Measurements from ENCODE around the gene SLC25A41.

SLC25A41 gene

DNA sequence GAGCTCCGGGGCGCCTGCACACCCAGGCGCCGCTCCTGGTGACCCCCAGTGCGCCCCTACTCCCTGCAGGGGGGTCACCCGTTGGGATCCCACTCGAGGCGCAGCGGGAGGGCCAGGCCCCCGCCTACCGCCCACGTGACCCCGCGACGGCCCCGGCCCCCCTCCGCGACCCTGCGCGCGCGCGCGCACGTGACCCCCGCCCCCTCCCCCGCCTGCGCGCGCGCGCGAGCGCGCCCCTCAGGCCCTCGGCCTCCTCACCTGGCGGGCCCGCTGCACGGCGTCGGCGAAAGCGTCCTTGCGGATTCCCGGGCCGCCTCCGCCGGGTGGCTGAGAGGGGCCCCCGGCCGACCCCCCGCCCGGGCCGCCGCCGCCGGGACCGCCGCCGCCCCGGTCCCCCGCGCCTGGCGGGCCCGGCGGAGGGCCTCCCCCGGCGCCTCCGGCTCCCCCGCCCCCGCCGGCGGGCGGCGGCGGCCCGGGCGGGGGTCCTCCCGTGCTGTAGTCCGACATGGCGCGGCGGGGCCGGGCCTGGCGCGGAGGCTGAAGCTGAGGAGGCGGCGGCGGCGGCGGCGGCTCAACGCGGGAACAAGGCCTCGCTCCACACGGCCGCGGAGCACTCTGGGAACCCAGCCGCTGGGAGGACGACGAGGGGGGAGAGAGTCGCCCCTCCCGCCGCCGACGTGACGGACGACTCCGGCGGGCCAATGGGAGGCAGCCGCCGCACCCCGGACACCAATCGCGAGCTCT is 9.2 kb downstream of the SLC25A41 start, which contains the start of gene KHSRP:
Gene KHSRP (minus strand): TSS at position 617 of the 744 bp plus-strand sequence. CDS start 110 bp downstream, at position 507.
- Histone ChIP-seq H3K14ac (ENCODE audit: low read length in 2 of 2) (peak within 1 kb of the TSS in 1 of 2 experiments; percentile 45), H3K4me1 (ENCODE audit: control insufficient read depth, insufficient read depth, low read depth, low read length) (peaks cover 21% of the 10 kb centered on the region), H2BK5ac (ENCODE audit: low read depth, low read length, poor library complexity, severe bottlenecking) (no peak within 1 kb of the TSS), H2BK12ac (ENCODE audit: low read length in 2 of 2) (no peak within 1 kb of the TSS), H3K27ac (ENCODE audit: low read length, poor library complexity, severe bottlenecking) (peak within 1 kb of the TSS; percentile 62), H2BK15ac (ENCODE audit: low read depth, poor library complexity, severe bottlenecking) (peak within 1 kb of the TSS; percentile 70), H2AK5ac (ENCODE audit: low read length, severe bottlenecking) (peak within 1 kb of the TSS; percentile 85), H3K23ac (ENCODE audit: low read length in 2 of 2) (peak within 1 kb of the TSS in 1 of 2 experiments; percentile 36), H3K27me3 (ENCODE audit: control insufficient read depth in 1 of 2, insufficient read depth in 1 of 2, low read length in 2 of 2) (peaks cover 2% of the 10 kb centered on the region in 2 experiments), H2AFZ (ENCODE audit: low read depth, low read length) (peak within 1 kb of the TSS; percentile 48), H3K4ac (ENCODE audit: low read depth in 1 of 2, low read length in 2 of 2) (peak within 1 kb of the TSS; percentile 13 to 64), H3K9me3 (ENCODE audit: control insufficient read depth, low read length) (no peaks in the 10 kb centered on the region), H3K79me1 (replicated peaks; ENCODE audit: low read length, poor library complexity, severe bottlenecking) (peaks cover 5% of the 10 kb centered on the region), H3K4me2 (ENCODE audit: low read length, poor library complexity, severe bottlenecking) (peak within 1 kb of the TSS; percentile 75), H3K36me3 (ENCODE audit: control insufficient read depth in 1 of 2, insufficient read depth in 2 of 2, low read depth in 1 of 2, low read length in 2 of 2) (peaks cover 28 to 29% of the 10 kb centered on the region in 2 experiments), H3K4me3 (ENCODE audit: insufficient read depth in 1 of 2, low read depth in 1 of 2, low read length in 2 of 2) (peak within 1 kb of the TSS; percentile 83 to 95), H4K8ac (ENCODE audit: low read length) (peak within 1 kb of the TSS; percentile 99), H3K9ac (ENCODE audit: low read length) (peak within 1 kb of the TSS; percentile 96), H2BK120ac (ENCODE audit: low read depth, low read length) (peak within 1 kb of the TSS; percentile 78), H3K18ac (ENCODE audit: low read depth in 1 of 2, low read length in 2 of 2) (peak within 1 kb of the TSS; percentile 74 to 92), H4K91ac (ENCODE audit: low read length) (peak within 1 kb of the TSS; percentile 93)
- WGBS, result under 1% methylated on average over 34 of the region's 114 CpGs
- DNase-seq, result peak; percentile 9

DNA sequence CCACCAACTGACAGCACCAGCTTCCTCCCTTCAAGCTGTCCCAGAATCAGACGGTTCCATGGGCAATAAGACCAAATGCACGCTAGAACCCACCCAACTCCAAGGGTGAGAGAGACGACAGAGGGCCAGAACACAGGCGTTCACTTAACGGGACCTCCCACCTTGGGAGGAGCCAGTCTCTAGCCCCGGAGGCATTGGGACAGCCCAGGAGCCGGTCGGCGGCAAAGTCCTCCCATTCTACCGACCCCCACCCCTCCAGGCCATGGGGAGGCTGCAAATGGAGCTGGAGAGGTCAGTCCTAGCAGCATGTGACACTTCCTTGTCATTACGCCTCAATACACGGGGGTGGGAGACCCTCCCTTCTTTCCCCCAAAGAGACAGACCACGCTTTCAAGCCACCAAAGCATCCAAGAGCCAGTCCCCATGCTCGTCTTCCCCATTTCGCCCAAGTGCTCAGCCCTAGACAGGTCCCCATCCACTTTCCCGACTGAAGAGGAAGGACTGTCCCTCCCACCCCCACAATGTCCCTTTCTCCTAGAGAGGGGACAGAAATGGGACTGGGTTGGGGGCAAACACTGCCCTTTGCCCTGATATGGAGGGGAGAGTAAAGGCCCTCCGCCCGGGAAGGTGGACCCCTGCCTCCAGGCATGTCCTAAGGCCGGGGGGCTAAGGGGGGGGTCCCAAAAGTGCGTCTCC is 9.9 kb downstream of the SLC25A41 start:
- no peak overlapping the region for H2AFZ ChIP-seq (ENCODE audit: low read depth, low read length)
- no peak overlapping the region for H2BK15ac ChIP-seq (ENCODE audit: low read depth, poor library complexity, severe bottlenecking)
- 1% methylated on average over 16 of the region's 20 CpGs for WGBS
- H2BK12ac ChIP-seq (ENCODE audit: low read length in 2 of 2), result no peak overlapping the region
- H2BK5ac ChIP-seq (ENCODE audit: low read depth, low read length, poor library complexity, severe bottlenecking), result no peak overlapping the region
- peak overlapping the region; percentile 75 for H3K4me2 ChIP-seq (ENCODE audit: low read length, poor library complexity, severe bottlenecking)
- peak; percentile 83 for DNase-seq
- H3K4ac ChIP-seq (ENCODE audit: low read depth in 1 of 2, low read length in 2 of 2), result peak overlapping the region; percentile 13 to 54
- H3K4me3 ChIP-seq (ENCODE audit: insufficient read depth in 1 of 2, low read depth in 1 of 2, low read length in 2 of 2), result peak overlapping the region; percentile 83 to 95
- H3K4me1 ChIP-seq (ENCODE audit: control insufficient read depth, insufficient read depth, low read depth, low read length), result peaks cover 21% of the 10 kb centered on the region
- H4K91ac ChIP-seq (ENCODE audit: low read length), result no peak overlapping the region
- H3K18ac ChIP-seq (ENCODE audit: low read depth in 1 of 2, low read length in 2 of 2), result peak overlapping the region; percentile 49 to 74
- peak overlapping the region; percentile 55 for H3K27ac ChIP-seq (ENCODE audit: low read length, poor library complexity, severe bottlenecking)
- peaks cover 7% of the 10 kb centered on the region for H3K79me1 ChIP-seq (replicated peaks; ENCODE audit: low read length, poor library complexity, severe bottlenecking)
- no peak overlapping the region for H2AK5ac ChIP-seq (ENCODE audit: low read length, severe bottlenecking)
- peak overlapping the region in 1 of 2 experiments; percentile 36 for H3K23ac ChIP-seq (ENCODE audit: low read length in 2 of 2)
- H3K9me3 ChIP-seq (ENCODE audit: control insufficient read depth, low read length), result no peaks in the 10 kb centered on the region
- H3K9ac ChIP-seq (ENCODE audit: low read length), result peak overlapping the region; percentile 96
- H3K36me3 ChIP-seq (ENCODE audit: control insufficient read depth in 1 of 2, insufficient read depth in 2 of 2, low read depth in 1 of 2, low read length in 2 of 2), result peaks cover 36% of the 10 kb centered on the region in 2 experiments
- H3K14ac ChIP-seq (ENCODE audit: low read length in 2 of 2), result peak overlapping the region in 1 of 2 experiments; percentile 45
- no peak overlapping the region for H4K8ac ChIP-seq (ENCODE audit: low read length)
- H2BK120ac ChIP-seq (ENCODE audit: low read depth, low read length), result no peak overlapping the region
- no peaks in the 10 kb centered on the region for H3K27me3 ChIP-seq (ENCODE audit: control insufficient read depth in 1 of 2, insufficient read depth in 1 of 2, low read length in 2 of 2)

DNA sequence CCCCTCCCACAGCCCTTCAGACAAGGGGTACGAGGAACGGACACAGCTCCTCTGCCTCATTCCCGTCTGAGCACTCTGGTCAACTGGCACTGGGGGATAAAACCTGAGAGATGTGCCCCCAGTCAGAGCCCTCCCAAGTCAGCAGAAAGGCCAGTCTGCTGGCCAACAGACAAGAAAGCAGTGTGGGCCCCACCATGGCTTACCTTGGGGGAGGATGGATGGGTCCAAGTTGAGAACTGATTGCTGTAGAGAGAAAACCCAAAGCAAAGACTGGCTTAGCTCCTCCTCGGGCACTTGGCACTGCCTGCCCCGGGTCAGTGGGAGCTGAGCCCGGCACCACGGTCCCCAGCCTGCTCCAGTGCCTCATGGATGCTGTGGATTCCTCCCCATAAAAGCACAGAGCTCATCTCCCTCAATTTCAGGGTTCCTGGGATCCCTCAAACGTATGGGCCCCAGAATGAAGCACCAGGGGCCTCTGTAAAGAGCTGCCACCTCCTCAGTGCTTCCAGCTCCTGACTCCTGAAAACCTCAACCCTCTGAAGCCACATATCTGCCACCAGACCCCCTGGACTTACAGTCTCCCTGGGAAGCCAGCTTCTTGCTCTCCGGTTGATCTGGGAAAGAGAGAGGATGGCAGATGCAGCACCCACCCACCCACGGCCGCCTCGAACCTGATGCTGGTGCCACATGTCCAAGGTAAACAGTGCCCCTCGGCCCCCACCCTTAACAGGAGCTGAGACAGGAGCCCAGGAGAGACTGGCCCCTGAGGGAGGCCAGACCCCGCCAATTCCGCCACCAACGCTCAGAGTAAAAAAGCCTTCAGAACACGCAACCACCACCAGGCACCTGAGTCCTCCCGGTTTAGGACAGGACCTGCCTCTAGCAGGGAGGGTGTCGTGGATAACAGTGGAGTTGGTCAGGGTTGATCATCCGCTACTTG is 12.2 kb downstream of the SLC25A41 start:
- no peak for DNase-seq
- H2AK5ac ChIP-seq (ENCODE audit: low read length, severe bottlenecking), result no peak overlapping the region
- H3K79me1 ChIP-seq (replicated peaks; ENCODE audit: low read length, poor library complexity, severe bottlenecking), result peaks cover 24% of the 10 kb centered on the region
- no peak overlapping the region for H2AFZ ChIP-seq (ENCODE audit: low read depth, low read length)
- no peak overlapping the region for H2BK120ac ChIP-seq (ENCODE audit: low read depth, low read length)
- peak overlapping the region; percentile 96 for H3K9ac ChIP-seq (ENCODE audit: low read length)
- WGBS, result 94% methylated on average over 20 of the region's 20 CpGs
- no peak overlapping the region for H3K4me2 ChIP-seq (ENCODE audit: low read length, poor library complexity, severe bottlenecking)
- no peak overlapping the region for H2BK5ac ChIP-seq (ENCODE audit: low read depth, low read length, poor library complexity, severe bottlenecking)
- H3K27ac ChIP-seq (ENCODE audit: low read length, poor library complexity, severe bottlenecking), result no peak overlapping the region
- H4K91ac ChIP-seq (ENCODE audit: low read length), result no peak overlapping the region
- H3K9me3 ChIP-seq (ENCODE audit: control insufficient read depth, low read length), result no peaks in the 10 kb centered on the region
- no peak overlapping the region for H3K4me3 ChIP-seq (ENCODE audit: insufficient read depth in 1 of 2, low read depth in 1 of 2, low read length in 2 of 2)
- peaks cover 20% of the 10 kb centered on the region for H3K4me1 ChIP-seq (ENCODE audit: control insufficient read depth, insufficient read depth, low read depth, low read length)
- no peak overlapping the region for H2BK15ac ChIP-seq (ENCODE audit: low read depth, poor library complexity, severe bottlenecking)
- H3K27me3 ChIP-seq (ENCODE audit: control insufficient read depth in 1 of 2, insufficient read depth in 1 of 2, low read length in 2 of 2), result no peaks in the 10 kb centered on the region
- peak overlapping the region in 1 of 2 experiments; percentile 34 for H3K23ac ChIP-seq (ENCODE audit: low read length in 2 of 2)
- no peak overlapping the region for H3K4ac ChIP-seq (ENCODE audit: low read depth in 1 of 2, low read length in 2 of 2)
- peaks cover 59 to 60% of the 10 kb centered on the region in 2 experiments for H3K36me3 ChIP-seq (ENCODE audit: control insufficient read depth in 1 of 2, insufficient read depth in 2 of 2, low read depth in 1 of 2, low read length in 2 of 2)
- no peak overlapping the region for H4K8ac ChIP-seq (ENCODE audit: low read length)
- H2BK12ac ChIP-seq (ENCODE audit: low read length in 2 of 2), result no peak overlapping the region
- H3K14ac ChIP-seq (ENCODE audit: low read length in 2 of 2), result no peak overlapping the region
- no peak overlapping the region for H3K18ac ChIP-seq (ENCODE audit: low read depth in 1 of 2, low read length in 2 of 2)
